GM21423 (cell line): ENCODE data around the gene WRAP73.
"Not testable (repeated sequence)": the region's sequence is repeated elsewhere in the genome, so short reads cannot be mapped to it uniquely, and the experiment has no call there.

Experiments used
- ATAC-seq: cut with Tn5 transposase; IDR thresholded peaks from one replicate; pipeline ENCODE4 v1.9.1; 2021; ENCODE audit warnings: mild to moderate bottlenecking, moderate library complexity; ENCODE audit not compliant: unreplicated experiment

Gene WRAP73

DNA sequence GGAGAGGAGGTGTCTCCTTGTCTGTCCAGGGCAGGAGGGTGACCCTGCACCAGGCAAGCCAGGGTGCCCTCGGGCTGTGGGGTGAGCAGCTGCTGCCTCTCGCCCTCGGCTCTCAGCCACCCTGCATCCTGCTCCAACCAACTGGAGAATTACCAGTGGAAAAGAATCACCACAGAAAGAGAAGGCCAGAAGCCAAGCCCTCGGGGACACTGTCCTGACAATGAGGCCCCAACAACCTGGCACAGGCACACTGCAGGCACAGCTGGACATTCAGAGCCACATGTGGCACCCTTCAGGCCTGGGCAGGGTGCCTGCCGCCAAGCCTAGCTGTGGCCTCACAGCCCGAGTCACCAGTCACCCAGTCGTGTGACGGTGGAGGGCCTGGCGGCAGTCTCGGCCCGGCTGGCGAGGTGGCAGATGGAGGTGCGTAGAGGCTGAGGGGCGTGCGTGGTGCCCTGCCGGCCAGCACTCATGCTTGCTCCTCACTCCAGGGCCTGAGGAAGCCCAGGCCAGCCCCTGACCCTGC is 50.6 kb downstream of the WRAP73 start:
- ATAC-seq = no peak

DNA sequence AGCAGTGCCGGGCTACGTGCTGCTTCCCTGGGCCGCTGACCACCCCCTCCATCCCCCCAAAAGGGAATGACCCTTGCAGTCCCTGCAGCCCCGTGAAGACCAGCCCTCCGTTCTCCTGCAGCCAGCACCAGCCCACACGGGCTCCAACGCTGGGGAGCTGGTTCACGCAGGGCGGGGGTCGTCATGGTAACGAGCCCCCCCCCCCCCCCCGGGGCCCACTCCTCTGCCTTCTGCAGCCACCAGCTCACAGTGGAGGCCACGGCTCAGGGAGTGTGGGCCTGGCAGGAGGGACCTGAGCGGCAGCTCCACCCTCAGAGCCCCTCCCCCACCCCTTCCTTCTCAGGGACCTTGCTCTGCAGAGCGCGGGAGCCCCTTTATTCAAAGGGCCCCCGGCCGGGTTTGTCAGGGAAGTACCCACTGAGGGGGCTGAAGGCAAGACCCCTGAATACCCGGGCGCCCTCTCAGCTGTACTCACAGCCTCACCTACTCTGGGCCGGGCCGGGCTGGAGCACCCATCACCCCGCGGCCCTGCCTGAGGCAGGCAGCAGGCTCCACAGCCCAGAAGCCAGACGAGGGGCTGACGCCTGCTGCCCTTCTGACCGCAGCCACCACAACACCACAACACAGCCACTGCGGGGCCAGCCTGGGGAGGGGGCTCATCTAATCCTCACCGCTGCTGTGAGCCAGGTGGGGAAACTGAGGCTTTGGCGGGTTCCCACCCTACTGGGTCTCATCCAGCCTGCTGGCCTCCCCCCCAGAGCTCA is 51.2 kb downstream of the WRAP73 start:
- no peak for ATAC-seq

- ATAC-seq = no peak
These were observed 51.8 kb downstream of the WRAP73 start for GRCh38 chr1:3598051-3598491.

DNA sequence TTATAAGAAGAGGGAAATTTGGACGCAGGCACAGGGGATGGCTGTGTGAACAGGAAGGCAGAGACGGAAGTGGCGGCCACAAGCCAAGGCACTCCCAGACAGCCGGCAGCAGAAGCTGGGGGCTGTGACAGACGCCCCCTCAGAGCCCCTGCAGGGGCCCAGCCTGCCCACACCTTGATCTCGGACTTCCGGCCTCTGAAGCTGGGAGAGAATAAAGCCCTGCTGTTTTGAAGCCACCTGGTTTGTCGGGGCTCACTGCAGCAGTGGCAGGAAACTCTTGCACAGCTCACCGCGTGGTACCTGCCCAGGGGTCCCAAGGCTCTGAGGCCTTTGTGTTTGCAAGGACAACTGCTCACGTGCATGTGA is 52.3 kb downstream of the WRAP73 start:
- no peak for ATAC-seq

- no peak for ATAC-seq
These were observed 53.0 kb downstream of the WRAP73 start for GRCh38 chr1:3596663-3597598.

DNA sequence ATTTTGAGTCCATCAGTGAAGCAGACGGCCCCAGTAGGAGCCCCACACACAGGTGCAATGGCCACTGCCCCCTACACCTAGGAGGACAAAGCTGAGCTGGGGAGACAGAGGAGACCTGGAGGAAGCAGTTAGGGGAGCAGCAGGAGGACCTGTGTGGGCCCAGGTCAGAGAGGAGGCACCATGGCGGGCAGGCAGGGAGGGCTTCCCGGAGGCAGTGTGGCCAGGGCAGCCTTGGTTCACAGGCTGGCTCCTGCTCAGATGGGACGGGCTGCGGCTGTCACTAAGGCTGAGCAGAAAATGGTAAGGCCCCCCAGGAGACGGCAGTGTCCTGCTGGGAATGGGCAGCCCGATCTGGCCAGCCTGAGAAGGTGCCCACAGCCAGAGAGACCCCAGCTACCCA is 54.0 kb downstream of the WRAP73 start:
- ATAC-seq = no peak

GRCh38 chr1:3594706-3595377 is 55.1 kb downstream of the WRAP73 start:
- ATAC-seq = no peak

DNA sequence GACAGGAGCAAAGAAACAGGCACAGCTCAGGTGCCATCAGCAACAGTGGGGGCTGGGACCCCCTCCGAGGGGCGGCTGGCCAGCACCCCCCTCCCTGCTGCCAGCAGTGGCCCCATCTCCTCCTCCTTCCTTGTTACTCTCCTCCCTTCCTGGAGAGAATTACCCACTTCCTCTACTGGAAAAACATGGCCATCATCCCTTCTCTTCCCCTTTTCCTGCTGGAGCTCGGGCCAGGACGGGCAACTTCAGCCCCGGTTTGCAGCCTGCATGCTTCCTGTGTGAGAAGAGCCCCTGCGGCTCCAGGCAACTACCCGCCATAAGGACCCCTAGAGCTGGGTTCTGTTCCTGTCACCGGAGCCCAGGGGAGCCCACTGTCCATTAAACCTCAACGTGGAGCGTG is 56.2 kb downstream of the WRAP73 start:
- no peak for ATAC-seq

GRCh38 chr1:3593334-3593733 is 56.6 kb downstream of the WRAP73 start:
- ATAC-seq = no peak

DNA sequence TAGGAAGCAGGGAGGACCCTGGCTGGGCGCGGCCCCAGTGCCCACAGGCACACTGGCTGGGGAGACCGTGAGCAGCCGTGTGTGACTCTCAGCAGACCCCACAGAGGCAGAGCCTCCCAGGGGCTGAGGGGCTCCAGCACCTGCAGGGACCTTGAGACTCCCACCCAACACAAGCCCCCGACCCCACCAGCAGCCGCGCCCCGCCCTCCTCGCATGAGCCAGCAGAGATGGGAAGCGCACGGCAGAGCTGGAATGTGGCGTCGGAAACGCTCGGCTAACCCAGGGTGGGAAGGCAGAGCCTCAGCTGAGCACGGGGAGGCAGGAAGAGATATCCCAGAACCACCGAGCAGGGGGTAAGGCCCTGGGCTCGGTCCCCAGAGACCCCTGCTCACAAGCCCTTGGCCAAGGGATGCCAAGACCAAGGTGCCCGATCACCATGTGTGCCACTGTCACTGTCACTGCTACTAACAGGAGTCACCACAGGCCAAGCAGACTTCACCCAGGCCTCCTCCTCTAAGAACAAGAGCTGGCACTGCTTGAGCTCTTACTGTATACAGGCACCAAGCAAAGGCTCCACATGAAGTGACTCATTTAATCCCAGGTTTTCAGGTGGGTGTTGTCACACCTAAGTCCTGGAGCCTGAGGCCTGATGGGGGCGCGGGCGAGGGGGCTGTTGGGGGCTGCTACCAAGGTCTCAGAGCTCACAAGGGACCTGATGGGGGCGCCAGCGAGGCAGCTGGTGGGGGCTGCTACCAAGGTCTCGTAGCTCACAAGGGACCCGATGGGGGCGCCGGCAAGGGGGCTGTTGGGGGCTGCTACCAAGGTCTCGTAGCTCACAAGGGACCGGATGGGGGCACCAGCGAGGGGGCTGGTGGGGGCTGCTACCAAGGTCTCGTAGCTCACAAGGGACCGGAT is 58.7 kb downstream of the WRAP73 start:
- no peak for ATAC-seq

DNA sequence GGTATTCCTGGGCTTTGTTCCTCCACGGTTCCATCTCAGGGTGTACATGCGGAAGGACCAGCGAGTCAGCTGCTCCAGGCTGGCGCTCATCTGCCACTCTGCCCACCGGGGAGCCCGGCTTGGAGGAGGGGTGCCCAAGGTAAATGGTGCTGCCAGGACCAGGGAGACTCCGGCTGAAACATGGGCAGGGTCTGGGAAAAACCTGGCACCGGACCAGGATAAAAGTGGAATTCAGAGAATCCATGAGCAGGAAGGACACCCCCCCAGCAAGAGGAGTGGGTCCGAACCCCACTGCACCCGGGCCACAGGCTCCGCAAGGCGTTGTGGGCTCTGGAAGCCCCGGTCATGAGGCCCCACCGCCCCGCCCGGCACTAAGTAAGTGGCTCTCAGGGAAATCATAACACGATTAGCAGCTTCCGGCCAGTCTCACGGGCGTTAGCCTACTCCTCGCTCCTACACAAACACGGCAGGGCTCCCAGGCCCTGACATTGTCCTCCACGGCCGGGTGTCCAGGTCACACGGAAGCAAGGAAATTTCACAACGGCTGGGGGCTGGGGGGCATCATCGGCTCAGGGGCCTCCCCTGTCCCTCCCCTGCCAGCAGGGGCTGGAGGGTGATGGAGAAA is 59.7 kb downstream of the WRAP73 start:
- no peak for ATAC-seq

- ATAC-seq = no peak
These were observed 61.5 kb downstream of the WRAP73 start for GRCh38 chr1:3588395-3588794.

DNA sequence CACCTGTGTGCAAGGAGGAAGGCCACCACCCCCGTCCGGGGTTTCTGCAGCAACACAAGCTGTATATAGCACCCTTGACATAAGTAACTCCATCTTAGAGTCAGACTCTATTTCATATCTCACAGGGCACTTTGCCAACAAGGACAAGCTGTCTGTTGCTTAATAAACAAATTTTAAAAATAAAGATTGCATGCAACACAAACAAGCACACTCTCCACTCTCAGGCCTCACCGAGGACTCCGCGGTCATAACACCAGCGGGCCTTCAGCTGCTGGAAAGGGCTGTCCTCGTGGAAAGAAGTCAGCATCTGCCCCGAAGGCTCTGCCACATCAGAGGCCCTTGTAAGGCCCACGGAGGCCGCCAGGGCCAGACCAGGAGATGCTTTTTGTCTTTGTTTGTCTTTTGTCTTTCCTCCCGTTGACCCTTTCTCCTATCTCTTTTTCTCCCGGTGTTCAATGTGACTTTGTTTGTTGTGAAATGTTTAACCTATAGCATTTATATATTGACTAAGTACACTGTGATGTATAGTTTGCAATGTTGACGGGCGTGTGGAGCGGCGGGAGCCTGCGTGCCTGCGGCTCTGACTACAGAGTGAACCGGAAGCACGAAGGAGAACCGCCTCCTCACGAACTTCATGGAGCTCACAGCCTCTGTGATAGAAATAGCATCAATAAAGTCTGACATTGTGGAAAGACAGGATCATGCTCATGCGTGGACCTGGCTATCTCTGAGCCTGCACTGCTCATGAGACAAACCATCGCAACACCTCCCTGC is 62.7 kb downstream of the WRAP73 start:
- ATAC-seq = no peak

- no peak for ATAC-seq
These were observed 63.8 kb downstream of the WRAP73 start for GRCh38 chr1:3585940-3586568.

- ATAC-seq = not testable (repeated sequence)
These were observed 64.5 kb downstream of the WRAP73 start for GRCh38 chr1:3585353-3585868.

DNA sequence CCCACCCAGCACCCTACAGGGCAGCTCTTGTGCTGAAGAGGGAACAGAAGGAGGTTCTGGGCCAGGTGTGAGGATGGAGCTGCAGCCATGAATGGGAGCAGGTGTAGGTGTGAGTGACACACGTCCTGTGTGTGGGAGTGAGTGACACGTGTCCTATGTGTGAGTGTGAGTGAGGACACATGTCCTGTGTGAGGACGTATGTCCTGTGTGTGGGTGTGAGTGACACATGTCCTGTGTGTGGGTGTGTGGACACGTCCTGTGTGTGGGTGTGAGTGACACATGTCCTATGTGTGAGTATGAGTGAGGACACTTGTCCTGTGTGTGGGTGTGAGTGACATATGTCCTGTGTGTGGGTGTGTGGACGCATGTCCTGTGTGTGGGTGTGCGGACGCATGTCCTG is 65.0 kb downstream of the WRAP73 start:
- ATAC-seq = no peak

GRCh38 chr1:3583751-3584150 is 66.2 kb downstream of the WRAP73 start:
- ATAC-seq = not testable (repeated sequence)

- ATAC-seq = no peak
These were observed 68.4 kb downstream of the WRAP73 start for GRCh38 chr1:3581296-3582036.
